ENCODE measurements around the gene INTS15. TPM values are rescaled to one million over a fixed set of nuclear protein-coding genes. Genes with fewer than 3 reads are reported as not detected.
A peak's percentile ranks its signal among the peaks of the same experiment; 100 is the strongest.

Gene INTS15
- total and polyA plus RNA-seq, 9 of the 15 experiments (the other 6 are each of a cell fraction or from before 2014, with no cell fraction given) = 0.52 to 28.9 (median 11.6) TPM

DNA sequence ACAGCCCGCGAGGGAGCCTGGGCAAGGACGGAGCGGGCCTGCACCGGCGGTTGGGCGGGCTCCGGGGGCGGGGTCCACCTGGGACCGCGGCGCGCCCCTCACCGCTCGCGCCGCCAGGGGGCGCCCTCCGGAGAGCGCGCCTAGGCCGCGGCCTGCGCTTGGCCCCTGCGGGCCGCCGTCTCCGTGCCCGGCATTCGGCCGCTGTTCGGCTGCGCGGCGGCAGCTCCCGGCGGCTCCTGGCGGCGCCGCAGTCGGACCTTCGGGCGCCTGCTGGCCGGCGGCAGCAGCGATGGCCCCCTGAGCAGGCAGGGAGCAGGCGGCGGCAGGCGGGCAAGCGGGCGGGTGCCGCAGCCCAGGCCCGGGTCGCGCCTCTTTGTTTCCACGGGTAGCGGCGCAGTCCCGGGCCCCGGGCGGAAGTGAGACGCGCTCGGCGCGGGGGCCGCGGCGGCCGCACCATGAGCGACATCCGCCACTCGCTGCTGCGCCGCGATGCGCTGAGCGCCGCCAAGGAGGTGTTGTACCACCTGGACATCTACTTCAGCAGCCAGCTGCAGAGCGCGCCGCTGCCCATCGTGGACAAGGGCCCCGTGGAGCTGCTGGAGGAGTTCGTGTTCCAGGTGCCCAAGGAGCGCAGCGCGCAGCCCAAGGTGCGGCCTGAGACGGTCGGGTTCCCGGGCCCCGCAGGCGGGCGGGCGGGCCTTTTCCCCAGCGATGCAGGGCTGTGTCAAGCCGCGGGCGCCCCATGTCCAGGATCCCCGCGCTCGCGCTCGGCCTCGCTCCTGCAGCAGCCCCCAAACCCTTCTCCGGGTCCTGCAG, at the start of gene INTS15 (continued):
- TF ChIP-seq, protein P1, sequence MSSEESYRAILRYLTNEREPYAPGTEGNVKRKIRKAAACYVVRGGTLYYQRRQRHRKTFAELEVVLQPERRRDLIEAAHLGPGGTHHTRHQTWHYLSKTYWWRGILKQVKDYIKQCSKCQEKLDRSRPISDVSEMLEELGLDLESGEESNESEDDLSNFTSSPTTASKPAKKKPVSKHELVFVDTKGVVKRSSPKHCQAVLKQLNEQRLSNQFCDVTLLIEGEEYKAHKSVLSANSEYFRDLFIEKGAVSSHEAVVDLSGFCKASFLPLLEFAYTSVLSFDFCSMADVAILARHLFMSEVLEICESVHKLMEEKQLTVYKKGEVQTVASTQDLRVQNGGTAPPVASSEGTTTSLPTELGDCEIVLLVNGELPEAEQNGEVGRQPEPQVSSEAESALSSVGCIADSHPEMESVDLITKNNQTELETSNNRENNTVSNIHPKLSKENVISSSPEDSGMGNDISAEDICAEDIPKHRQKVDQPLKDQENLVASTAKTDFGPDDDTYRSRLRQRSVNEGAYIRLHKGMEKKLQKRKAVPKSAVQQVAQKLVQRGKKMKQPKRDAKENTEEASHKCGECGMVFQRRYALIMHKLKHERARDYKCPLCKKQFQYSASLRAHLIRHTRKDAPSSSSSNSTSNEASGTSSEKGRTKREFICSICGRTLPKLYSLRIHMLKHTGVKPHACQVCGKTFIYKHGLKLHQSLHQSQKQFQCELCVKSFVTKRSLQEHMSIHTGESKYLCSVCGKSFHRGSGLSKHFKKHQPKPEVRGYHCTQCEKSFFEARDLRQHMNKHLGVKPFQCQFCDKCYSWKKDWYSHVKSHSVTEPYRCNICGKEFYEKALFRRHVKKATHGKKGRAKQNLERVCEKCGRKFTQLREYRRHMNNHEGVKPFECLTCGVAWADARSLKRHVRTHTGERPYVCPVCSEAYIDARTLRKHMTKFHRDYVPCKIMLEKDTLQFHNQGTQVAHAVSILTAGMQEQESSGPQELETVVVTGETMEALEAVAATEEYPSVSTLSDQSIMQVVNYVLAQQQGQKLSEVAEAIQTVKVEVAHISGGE (CRISPR knock-in tag; IDR thresholded peaks at IDR 0.05) = peak in 2 of 3 experiments; percentile 62 to 82; a peak in 3 of 6 replicates
- TF ChIP-seq ZNF507 (tag; conservative IDR thresholded peaks at IDR 0.05) (no peak), CEBPG (CRISPR knock-in tag; IDR thresholded peaks at IDR 0.05) (no peak), CEBPG (tag; conservative IDR thresholded peaks at IDR 0.05 in 1 of 2, IDR thresholded peaks at IDR 0.05 in 1 of 2) (no peak), SMC3 (conservative IDR thresholded peaks at IDR 0.05; ENCODE audit: insufficient read depth, low read depth, low read length) (peak; percentile 73), ZNF232 (CRISPR knock-in tag; IDR thresholded peaks at IDR 0.05) (no peak), CC2D1A (IDR thresholded peaks at IDR 0.05) (no peak), NEUROD1 (IDR thresholded peaks at IDR 0.05; ENCODE audit: borderline replicate concordance, low read depth, low read length, partially characterized antibody) (peak; percentile 27), CHD4 (IDR thresholded peaks at IDR 0.05; ENCODE audit: insufficient read depth, insufficient replicate concordance, low read depth, low read length, poor library complexity, severe bottlenecking) (no peak), ZEB2 (IDR thresholded peaks at IDR 0.05) (no peak), DMBX1 (CRISPR knock-in tag; IDR thresholded peaks at IDR 0.05; ENCODE audit: borderline replicate concordance) (peak; percentile 29; the same call in 1 of the 2 replicates)
- TF ChIP-seq, protein P2, sequence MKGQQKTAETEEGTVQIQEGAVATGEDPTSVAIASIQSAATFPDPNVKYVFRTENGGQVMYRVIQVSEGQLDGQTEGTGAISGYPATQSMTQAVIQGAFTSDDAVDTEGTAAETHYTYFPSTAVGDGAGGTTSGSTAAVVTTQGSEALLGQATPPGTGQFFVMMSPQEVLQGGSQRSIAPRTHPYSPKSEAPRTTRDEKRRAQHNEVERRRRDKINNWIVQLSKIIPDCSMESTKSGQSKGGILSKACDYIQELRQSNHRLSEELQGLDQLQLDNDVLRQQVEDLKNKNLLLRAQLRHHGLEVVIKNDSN (CRISPR knock-in tag; IDR thresholded peaks at IDR 0.05) = no peak
- TF ChIP-seq, protein P3, sequence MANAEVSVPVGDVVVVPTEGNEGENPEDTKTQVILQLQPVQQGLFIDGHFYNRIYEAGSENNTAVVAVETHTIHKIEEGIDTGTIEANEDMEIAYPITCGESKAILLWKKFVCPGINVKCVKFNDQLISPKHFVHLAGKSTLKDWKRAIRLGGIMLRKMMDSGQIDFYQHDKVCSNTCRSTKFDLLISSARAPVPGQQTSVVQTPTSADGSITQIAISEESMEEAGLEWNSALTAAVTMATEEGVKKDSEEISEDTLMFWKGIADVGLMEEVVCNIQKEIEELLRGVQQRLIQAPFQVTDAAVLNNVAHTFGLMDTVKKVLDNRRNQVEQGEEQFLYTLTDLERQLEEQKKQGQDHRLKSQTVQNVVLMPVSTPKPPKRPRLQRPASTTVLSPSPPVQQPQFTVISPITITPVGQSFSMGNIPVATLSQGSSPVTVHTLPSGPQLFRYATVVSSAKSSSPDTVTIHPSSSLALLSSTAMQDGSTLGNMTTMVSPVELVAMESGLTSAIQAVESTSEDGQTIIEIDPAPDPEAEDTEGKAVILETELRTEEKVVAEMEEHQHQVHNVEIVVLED (CRISPR knock-in tag; IDR thresholded peaks at IDR 0.05) = peak; percentile 56; the same call in 1 of the 2 replicates
- TF ChIP-seq, protein P4, sequence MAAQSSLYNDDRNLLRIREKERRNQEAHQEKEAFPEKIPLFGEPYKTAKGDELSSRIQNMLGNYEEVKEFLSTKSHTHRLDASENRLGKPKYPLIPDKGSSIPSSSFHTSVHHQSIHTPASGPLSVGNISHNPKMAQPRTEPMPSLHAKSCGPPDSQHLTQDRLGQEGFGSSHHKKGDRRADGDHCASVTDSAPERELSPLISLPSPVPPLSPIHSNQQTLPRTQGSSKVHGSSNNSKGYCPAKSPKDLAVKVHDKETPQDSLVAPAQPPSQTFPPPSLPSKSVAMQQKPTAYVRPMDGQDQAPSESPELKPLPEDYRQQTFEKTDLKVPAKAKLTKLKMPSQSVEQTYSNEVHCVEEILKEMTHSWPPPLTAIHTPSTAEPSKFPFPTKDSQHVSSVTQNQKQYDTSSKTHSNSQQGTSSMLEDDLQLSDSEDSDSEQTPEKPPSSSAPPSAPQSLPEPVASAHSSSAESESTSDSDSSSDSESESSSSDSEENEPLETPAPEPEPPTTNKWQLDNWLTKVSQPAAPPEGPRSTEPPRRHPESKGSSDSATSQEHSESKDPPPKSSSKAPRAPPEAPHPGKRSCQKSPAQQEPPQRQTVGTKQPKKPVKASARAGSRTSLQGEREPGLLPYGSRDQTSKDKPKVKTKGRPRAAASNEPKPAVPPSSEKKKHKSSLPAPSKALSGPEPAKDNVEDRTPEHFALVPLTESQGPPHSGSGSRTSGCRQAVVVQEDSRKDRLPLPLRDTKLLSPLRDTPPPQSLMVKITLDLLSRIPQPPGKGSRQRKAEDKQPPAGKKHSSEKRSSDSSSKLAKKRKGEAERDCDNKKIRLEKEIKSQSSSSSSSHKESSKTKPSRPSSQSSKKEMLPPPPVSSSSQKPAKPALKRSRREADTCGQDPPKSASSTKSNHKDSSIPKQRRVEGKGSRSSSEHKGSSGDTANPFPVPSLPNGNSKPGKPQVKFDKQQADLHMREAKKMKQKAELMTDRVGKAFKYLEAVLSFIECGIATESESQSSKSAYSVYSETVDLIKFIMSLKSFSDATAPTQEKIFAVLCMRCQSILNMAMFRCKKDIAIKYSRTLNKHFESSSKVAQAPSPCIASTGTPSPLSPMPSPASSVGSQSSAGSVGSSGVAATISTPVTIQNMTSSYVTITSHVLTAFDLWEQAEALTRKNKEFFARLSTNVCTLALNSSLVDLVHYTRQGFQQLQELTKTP (IDR thresholded peaks at IDR 0.05; ENCODE audit: low read depth in 1 of 2, partially characterized antibody in 2 of 2) = no peak

All from K562 (cell line).